GM12874 (cell line): ENCODE results near the gene HTRA3.
A peak's percentile ranks its signal among the peaks of the same experiment; 100 is the strongest.

ENCODE experiments used
- CTCF ChIP-seq: IDR thresholded peaks from 2 replicates; pipeline ENCODE4 v1.5.1; 2011; ENCODE audit warnings: low read depth, mild to moderate bottlenecking, control low read depth, low read length, moderate library complexity; ENCODE audit not compliant: insufficient read depth

The HTRA3 gene

GRCh38 chr4:8266508-8266907 is 3.0 kb upstream of the HTRA3 start:
- no peak for TF ChIP-seq CTCF

- peak; percentile 82 for TF ChIP-seq CTCF
Measured at GRCh38 chr4:8267077-8267476, 2.5 kb upstream of the HTRA3 start.

- TF ChIP-seq CTCF, result no peak
Measured at GRCh38 chr4:8268211-8268610, 1.3 kb upstream of the HTRA3 start.

- no peak for TF ChIP-seq CTCF
Measured at GRCh38 chr4:8268901-8269534, 536 bp upstream of the HTRA3 start.

- no peak for TF ChIP-seq CTCF
Measured at GRCh38 chr4:8270418-8270771, 841 bp downstream of the HTRA3 start.

GRCh38 chr4:8270912-8271815 is 1.6 kb downstream of the HTRA3 start:
- no peak for TF ChIP-seq CTCF

- no peak for TF ChIP-seq CTCF
Measured at GRCh38 chr4:8271821-8272220, 2.3 kb downstream of the HTRA3 start.
